Nephron progenitor cell (in vitro differentiated cells): ENCODE measurements around the gene KCTD8.

Source experiments
- DNase-seq: peaks from one replicate; pipeline ENCODE4 v3.0.0; 2021
- H3K27ac Mint-ChIP-seq: 2 replicates; pipeline ENCODE4 v1.8.0; 2021; ENCODE audit warnings: mild to moderate bottlenecking, moderate library complexity, mixed read lengths
- H3K27me3 Mint-ChIP-seq: 2 replicates; pipeline ENCODE4 v1.8.0; 2021; ENCODE audit warnings: mild to moderate bottlenecking, low read depth, mixed read lengths; ENCODE audit not compliant: poor library complexity
- H3K36me3 Mint-ChIP-seq: 2 replicates; pipeline ENCODE4 v1.8.0; 2021; ENCODE audit warnings: low read depth, mixed read lengths
- H3K4me1 Mint-ChIP-seq: 2 replicates; pipeline ENCODE4 v1.8.0; 2021; ENCODE audit warnings: mixed read lengths
- H3K4me3 Mint-ChIP-seq: 2 replicates; pipeline ENCODE4 v1.8.0; 2021; ENCODE audit warnings: mild to moderate bottlenecking, moderate library complexity, mixed read lengths
- H3K9me3 Mint-ChIP-seq: 2 replicates; pipeline ENCODE4 v1.8.0; 2021; ENCODE audit warnings: mild to moderate bottlenecking, moderate library complexity, mixed read lengths
- CTCF ChIP-seq: fragments of 200-600 bp; sonication (generic); IDR thresholded peaks from 2 replicates; pipeline ENCODE4 v1.5.0; 2021; ENCODE audit warnings: antibody characterized with exemption

The KCTD8 gene

GRCh38 chr4:44256414-44256813 lies 192.2 kb downstream of the KCTD8 start:
- H3K27me3 Mint-ChIP-seq: peaks cover 2% of the 10 kb centered on the region
- H3K27ac Mint-ChIP-seq: no peak overlapping the region
- H3K36me3 Mint-ChIP-seq: no peaks in the 10 kb centered on the region
- no peaks in the 10 kb centered on the region for H3K9me3 Mint-ChIP-seq
- no peak for DNase-seq
- TF ChIP-seq CTCF: no peak
- no peaks in the 10 kb centered on the region for H3K4me1 Mint-ChIP-seq
- H3K4me3 Mint-ChIP-seq: no peak overlapping the region

- Mint-ChIP-seq H3K9me3 (no peaks in the 10 kb centered on the region), H3K4me3 (no peak overlapping the region), H3K4me1 (no peaks in the 10 kb centered on the region), H3K36me3 (no peaks in the 10 kb centered on the region), H3K27ac (no peak overlapping the region), H3K27me3 (no peaks in the 10 kb centered on the region)
- no peak for DNase-seq
- TF ChIP-seq CTCF: no peak
These were observed 211.0 kb downstream of the KCTD8 start for GRCh38 chr4:44237643-44238042.

- H3K27ac Mint-ChIP-seq: no peak overlapping the region
- H3K36me3 Mint-ChIP-seq: no peaks in the 10 kb centered on the region
- no peak for DNase-seq
These were observed 212.7 kb downstream of the KCTD8 start for GRCh38 chr4:44235897-44236296.

GRCh38 chr4:44232262-44232661 lies 216.3 kb downstream of the KCTD8 start:
- H3K4me1 Mint-ChIP-seq: no peaks in the 10 kb centered on the region
- H3K27ac Mint-ChIP-seq: no peak overlapping the region
- H3K36me3 Mint-ChIP-seq: no peaks in the 10 kb centered on the region
- H3K9me3 Mint-ChIP-seq: no peaks in the 10 kb centered on the region
- H3K4me3 Mint-ChIP-seq: no peak overlapping the region
- H3K27me3 Mint-ChIP-seq: no peaks in the 10 kb centered on the region
- no peak for DNase-seq
- no peak for TF ChIP-seq CTCF

More at GRCh38 chr4:44235897-44236296, 212.7 kb downstream of the KCTD8 start:
- no peak for TF ChIP-seq CTCF
- H3K27me3 Mint-ChIP-seq: no peaks in the 10 kb centered on the region
- H3K4me1 Mint-ChIP-seq: no peaks in the 10 kb centered on the region
- H3K9me3 Mint-ChIP-seq: no peaks in the 10 kb centered on the region
- H3K4me3 Mint-ChIP-seq: no peak overlapping the region

- TF ChIP-seq CTCF: no peak
- no peaks in the 10 kb centered on the region for H3K27me3 Mint-ChIP-seq
- no peak overlapping the region for H3K4me3 Mint-ChIP-seq
- H3K4me1 Mint-ChIP-seq: no peaks in the 10 kb centered on the region
- no peaks in the 10 kb centered on the region for H3K36me3 Mint-ChIP-seq
- no peak overlapping the region for H3K27ac Mint-ChIP-seq
- no peaks in the 10 kb centered on the region for H3K9me3 Mint-ChIP-seq
- DNase-seq: no peak
These were observed 217.6 kb downstream of the KCTD8 start for GRCh38 chr4:44231006-44231405.

- Mint-ChIP-seq H3K4me1 (no peaks in the 10 kb centered on the region), H3K27me3 (no peaks in the 10 kb centered on the region), H3K36me3 (no peaks in the 10 kb centered on the region), H3K27ac (no peak overlapping the region), H3K9me3 (no peaks in the 10 kb centered on the region), H3K4me3 (no peak overlapping the region)
- no peak for TF ChIP-seq CTCF
- no peak for DNase-seq
These were observed 220.3 kb downstream of the KCTD8 start for GRCh38 chr4:44228326-44228725.
